Activated T-cell treated with anti-CD3 and anti-CD28 coated beads, Interleukin-2, amount 50 U/mL, for 48 hours (primary cell): ENCODE data around the gene TRABD2B.

Experiments used
- DNase-seq, 2 experiments: peaks; one replicate each; pipeline ENCODE4 v3.0.0-alpha.2; 2020

Gene TRABD2B

DNA sequence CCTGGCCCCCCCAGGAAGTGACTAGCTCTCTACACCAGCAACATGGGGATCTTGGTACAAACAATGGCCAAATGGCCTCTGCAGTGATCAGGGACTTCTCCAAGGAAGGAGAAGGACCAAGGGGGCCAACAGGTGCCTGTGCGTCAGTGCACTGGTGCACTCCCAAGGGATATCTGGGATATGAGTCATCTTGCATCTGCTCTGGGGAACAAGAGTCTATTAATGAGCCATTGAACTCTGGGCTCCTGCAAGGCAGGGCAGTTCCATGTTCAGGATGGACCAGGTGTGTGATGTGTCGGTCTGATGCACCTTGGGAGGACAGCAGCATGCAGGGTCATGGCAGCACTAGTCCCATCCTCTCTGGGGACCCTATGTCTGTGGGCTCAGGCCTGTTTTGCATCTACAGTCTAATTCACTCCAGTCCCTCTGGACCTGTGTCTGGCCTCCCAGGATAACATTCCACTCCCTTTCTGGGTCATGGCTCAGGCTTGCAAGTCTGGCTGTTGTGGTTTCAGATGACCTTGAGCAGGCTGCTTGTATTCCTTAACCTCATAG lies 125.3 kb downstream of the TRABD2B start:
- no peak for DNase-seq

DNA sequence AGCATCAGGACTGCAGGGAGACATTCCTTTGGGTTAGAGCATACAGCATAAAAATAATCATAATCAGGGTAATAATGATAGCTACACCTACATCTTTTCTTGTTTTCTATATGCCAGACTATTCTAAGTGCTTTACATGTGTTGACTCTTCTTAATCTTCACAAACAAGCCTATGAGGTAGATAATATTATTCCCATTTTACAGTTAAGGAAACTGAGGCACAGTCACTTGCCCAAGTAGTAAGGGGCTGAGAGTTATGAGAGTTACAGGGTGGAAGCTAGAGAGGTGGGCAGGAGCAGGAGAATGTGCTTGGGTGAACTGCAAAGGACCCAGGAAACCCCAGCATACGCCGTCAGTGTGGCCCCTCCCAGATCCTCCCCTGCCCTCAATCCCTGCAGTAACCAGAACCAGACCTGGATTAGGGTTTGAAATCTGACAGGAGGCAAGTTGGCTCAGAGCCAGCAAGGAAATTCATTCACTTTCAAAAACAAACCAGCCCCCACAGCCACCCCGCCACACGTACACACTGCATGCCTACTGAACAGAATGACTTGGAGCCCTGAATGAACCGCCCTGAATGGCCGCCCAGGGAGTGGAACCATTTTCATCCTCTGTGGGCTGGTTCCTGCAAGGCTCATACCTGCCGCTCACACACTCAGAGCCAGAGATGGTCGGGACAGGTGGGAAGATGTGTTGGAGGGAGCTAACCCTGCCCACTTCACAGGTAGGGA lies 126.1 kb downstream of the TRABD2B start:
- DNase-seq, result no peak

DNA sequence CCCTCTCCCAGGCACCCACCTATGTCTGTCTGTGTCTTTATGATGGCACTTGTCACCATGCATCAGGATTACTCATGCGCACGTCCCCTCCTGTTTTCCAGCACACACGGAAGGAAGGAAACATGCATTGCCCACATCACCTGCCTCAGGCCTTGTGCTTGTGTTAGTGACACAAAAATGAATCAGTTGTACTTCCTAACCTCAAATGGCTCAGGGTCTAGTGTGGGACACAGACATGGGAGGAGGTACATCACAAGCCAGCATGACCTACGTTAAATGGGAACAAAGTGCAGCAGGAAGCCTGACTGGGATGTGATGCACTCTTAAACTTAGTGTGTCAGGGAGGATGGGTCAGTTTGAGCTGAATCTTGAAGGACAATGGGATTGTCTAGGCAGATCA lies 126.7 kb downstream of the TRABD2B start:
- DNase-seq, result no peak

DNA sequence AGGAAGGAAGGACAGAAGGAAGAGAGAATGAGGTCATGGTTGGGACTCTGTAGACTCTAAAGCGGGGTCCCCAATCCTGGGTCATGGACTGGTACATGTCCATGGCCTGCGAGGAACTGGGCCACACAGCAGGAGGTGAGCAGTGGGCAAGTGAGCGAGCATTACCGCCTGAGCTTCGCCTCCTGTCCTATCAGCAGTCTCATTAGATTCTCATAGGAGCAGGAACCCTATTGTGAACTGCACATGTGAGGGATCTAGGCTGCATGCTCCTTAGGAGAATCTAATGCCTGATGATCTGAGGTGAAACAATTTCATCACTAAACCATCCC lies 128.9 kb downstream of the TRABD2B start:
- no peak for DNase-seq

DNA sequence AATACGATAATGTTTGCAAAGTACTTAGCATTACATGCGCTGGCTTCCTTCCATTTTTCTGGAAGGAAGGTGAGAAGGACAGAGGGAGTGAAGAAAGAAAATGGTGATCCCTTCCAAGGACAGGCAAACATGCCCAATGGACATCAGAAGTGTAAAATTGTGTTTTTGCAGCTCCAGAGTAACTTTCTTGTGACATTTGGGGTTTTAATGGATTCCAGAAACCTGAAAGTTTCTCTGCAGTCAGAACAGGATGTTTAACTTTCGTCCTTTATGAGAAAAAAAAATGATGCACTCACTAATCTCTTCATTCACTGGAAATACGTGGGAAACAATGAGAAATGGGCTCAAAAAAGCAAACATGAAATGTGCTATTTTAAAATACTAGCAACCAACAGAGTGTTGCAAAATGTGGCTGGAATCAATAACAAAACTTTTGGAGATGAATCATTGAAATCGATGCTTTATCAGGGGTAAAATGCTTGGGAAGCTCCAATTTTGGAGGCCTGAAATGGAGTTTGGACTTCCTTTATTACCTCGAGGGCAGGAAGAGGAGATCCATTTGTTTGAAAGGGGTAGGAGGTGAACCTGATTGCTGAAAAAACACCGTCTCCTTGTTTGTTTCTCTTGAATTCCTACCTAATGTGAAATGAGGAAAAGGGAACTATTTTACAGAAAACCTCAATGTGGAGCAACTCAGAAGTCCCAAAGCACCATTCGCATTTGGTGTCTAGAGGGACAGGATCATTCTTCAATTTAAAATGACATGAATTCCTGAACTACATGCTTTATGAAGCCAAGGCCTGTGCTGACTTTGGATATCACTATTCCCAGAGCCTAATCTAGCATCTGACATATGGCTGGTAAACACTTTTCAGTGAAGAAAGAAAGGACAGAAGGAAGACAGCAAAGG lies 129.5 kb downstream of the TRABD2B start:
- DNase-seq, result no peak

DNA sequence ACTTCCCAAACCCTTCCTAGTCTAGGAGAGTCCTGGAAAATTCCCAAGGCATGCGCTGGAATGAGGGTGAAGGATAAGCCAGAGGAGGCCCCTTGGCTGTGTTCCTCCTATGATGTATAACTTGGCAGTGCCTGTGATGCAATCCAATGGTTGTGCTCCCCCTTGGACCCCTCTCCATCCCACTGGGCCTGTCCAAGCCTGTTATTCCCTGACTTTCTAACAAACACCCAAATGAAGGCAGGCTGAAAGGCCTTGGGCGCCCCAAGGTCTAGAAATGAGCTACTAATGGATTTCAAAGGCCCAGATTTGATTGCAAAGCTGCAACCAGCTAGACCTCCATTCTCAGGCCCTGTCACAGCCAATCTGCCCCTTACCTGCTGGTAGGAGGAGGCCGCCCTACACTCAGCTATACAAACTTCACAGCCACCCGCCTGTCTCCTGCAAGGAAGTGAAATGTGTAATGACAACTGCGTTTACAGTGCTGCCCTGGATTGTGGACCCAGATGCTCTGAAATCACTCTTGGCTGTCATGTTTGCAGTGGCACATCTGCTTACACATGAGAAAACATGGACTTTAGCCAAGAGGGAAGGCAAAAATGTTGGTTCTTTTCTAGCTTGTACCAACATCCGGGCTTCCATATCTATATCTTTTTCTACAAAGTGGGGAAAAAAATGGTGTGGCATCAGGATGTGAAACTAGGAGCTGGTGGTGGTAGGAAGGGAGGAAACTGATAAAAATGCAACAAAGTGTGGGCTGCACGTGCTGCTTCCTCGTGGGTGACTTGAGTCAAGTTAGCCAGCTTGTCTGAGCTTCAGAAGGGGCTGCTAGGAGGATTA lies 130.4 kb downstream of the TRABD2B start:
- DNase-seq, result no peak

DNA sequence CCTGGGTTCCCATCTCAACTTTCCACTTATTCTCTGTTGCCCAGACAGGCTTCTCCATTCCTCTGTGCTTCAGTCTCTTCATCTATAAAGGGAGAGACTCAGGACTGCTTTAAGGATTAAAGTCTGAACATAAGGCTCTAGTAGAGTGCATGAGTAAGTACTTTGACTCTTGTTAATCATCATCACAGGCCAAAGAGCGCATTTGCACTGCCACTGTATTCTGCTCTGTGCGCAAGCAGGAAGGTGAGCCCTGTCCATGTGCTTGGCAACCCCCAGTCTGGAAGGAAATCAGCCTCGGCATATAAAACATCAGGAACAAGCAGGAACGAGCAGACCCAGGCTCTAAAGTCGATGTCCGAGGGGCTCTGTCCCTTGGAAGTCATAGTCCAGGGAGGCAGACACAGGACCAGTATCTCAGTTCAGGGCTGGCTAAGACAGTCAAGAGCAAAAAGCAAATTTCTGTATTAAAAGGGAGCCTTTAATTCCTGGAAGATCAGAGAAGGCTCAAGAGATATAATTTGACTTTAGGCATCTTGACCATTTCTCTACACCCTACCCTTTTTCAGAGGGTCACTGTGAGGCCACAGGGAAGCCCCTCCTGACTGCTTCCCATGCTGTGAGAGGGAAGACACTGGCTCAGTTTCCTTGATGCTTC lies 131.2 kb downstream of the TRABD2B start:
- DNase-seq, result no peak

DNA sequence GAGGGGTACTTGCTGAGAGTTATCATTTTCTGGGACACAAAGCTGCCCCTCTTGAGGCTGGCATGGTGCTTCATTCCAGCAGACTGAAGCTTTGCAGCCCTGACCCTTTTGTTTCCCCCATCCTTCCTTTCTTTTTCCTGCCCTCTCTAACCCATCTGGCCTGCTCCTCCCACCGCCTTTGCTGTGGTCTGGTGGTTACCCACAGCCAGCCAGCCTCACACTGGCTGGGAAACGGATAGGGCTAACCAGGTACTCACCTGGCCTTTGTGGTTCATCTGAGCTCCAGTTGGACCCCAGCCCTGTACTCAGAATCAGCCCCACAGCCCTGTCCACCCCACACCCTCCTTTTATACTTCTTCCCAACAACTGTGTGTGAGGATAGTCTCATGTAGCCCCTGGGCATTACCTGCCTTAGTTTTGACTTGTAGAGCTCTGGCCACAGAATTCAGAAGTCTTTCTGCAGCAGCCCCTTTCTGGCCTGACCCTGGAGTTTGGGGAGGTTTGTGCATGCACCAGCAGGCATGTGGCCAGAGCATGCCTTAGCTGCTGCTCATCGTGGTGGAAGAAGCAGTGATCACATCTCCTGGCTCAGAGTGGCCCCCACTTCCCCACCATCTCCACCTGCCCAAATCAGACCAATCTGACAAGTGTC lies 138.0 kb downstream of the TRABD2B start:
- DNase-seq, result no peak

DNA sequence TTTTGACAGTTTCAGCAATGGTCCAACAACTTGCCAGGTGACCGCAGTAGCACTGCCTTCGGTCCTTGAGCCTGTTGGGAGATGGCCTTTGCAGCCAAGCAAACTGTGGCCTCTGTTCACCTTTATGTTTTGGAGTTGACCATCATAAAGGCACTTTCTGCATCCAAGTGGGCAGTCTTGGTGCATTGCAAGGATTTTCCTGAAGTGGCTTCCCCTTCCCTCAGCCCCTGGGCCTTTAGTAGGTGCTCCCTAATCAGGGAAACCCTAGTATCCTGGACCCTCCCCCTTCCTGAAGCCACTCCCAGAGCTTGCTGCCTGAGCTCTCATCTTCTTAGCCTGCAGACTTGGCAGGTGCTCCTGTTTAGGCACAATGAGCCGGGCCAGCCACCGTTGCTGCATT lies 140.2 kb downstream of the TRABD2B start:
- DNase-seq, result no peak

DNA sequence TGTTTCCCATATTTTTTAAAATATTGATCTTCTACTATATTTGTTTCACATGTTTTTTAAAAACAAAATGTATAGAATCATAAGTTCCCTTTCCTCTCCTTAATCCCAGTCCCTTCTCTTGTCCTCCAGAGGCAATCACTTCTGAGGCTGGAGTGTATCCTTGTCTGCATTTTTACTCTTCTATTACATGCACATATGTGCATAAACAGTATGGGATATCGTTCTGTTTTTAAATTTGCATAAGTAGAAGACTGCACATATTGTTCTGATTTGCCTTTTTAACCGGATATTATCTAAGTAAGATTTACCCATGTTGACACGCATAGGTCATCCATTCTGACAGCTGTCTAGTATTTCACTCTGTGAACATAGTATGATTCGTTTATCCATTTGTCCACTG lies 142.0 kb downstream of the TRABD2B start:
- DNase-seq, result no peak

DNA sequence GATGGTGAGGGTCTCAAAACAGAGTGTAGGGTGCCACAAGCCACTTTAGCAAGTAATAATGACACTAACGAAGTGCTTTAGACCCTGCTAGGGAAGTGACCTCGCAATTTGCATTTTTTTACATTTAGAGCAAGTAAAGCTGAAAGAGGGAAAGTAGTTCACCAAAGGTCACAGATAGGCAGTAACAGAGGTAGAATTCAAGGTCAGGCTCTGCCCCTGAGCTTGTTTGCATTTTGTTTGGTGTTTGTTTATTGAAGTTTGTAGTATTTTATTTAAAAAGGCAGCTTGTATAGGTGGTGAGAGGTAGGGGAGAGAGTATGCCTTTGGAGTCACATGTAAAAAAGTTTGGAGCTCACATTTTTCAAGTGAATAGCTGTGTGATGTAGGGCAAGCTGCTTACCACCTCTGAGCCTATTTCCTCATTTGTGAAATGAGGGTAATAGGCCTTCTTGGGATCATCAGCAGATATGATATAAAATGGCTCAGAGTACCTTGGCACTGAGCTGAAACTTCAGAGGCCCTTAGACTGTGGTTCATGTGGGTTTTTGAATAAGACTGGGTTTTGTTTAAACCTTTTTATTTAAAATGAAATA lies 142.5 kb downstream of the TRABD2B start:
- DNase-seq, result no peak

DNA sequence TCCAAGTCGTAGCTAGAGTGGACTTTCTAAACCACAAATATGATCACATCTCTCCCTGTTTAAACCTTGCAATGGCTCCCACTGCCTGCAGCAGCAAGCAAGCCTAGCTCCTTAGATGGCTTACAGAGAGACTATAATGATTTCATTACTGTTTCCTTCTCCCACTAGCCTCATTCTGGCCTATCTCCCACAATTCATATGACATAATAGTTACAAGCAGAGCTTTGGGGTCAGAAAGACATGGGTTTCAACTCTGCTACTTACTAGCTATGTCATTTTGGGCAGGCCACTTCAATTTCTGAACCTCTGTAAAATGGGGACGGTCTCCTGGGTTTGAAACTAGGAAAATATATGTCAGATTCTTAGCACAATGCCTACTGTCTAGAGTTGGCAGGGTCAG lies 143.3 kb downstream of the TRABD2B start:
- no peak for DNase-seq

DNA sequence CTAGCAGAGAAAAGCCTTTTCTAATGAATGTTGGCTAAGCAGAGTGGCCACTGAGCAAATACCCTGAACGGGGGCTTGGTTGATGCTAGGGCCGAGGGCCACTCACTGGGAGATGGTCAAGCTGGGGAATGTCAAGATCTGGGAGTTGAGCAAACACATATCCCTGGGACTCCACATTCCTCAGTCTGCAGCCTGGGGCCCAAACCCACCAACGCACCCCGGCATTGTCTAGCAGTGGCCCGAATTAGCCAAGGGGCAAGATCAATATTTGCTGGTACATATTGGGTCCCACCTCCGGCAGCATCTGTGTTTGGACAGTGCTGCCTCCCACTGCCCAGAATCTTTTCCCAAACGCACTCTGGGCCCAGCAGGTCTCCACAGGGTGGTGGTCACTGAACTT lies 144.1 kb downstream of the TRABD2B start:
- DNase-seq, result no peak

DNA sequence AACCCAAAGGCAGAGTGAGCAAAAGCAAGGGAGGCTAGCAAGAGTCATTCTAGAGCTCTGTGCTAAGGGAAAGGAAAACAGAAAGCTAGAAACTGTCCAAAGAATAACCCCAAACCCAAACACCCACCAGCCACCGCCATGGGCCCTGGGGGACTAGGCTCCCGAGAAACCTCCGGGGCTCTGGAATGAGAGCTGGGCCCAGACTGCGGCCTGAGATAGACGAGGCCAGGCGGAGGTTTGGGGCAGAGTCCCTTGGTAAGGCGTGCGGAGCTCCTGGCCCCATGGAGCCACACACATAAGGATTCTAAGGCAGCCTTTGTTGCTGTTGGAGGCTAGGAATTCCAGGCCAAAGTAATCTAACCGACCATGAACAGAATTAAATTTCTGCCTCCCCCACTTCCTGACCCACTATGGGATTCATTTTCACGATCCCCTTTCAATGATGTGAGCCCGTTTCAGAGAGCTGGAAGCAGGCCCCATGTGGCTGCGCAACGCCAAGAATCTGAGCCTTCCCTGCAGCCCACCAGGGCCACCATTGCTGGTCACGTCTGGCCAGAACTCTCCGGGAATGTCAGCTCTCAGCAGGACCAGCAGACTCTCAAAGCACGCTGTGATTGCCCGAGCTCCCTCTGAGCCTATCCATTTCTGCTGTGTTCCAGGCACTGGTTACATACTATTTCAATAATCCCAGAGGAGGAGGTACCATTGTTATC lies 145.0 kb downstream of the TRABD2B start:
- DNase-seq, result no peak

DNA sequence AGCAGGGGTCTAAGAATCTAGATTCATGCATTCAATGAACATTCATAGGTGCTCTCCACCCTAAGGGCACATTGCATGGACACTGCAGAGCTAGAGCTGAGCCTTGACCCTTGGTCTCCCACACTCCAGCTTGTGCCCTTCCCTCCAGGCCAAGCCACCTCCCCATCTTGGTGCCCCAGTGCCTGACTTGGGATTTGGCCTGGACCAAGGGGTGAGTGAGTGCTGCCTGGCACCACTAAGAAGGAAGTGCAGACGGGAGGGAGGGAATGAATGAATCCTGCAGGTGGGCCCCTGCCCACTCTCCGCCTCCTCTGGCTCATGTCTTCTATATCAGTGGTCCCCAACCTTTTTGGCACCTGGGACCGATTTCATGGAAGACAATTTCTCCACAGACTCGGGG lies 146.7 kb downstream of the TRABD2B start:
- no peak for DNase-seq

DNA sequence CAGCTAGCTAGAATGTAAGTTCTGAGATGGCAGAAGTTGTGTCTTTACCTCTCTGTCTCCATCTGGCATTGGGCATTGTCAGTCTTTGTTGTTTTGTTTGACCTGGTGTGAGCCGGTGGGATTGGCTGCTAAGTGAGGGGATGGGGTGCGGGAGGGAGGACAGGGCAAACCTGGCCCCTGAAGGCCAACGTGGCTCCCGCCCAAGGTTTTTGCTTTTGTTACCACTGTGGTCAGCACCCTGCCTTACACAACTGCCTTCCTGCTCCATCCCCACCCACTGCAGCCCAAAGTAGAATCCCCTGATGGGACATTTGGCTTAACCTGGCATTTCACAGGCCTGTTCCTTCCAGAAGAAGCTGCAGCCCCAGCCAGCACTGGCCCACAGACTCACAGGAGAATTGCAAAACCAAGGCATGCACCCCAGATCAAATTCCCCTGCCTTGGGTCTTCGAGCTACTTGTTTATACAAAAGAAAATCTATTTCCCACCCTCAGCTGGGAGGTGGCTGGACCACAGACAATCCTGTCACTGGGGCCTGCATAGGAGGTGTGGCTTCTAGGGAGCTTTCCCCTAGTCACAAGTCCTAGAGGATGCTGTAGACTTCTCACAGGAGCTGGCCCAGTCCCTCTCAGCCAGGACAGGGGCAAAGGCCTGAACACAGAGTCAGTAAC lies 147.5 kb downstream of the TRABD2B start:
- DNase-seq, result no peak

DNA sequence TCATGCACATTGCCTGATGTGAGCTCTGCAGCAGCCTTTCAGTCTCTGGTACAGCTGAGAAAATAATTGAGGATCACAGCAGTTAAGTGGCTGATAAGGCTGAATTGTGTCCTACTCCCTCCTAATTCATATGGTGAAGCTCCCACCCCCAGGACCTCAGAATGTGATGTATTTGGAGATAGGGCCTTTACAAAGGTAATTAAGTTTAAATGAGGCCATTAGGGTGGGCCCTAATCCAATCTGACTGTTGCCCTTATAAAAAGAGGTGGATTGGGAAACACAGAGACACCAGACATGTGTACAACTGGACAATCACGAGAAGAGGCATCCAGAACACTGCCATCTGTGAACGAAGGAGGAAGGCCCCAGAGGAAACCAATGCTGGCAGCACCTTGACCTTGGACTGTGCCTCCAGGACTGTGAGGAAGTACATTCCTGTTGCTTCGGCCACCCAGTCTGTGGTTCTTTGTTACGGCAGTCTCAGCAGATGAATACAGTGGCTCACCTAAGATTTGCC lies 148.1 kb downstream of the TRABD2B start:
- DNase-seq, result no peak

DNA sequence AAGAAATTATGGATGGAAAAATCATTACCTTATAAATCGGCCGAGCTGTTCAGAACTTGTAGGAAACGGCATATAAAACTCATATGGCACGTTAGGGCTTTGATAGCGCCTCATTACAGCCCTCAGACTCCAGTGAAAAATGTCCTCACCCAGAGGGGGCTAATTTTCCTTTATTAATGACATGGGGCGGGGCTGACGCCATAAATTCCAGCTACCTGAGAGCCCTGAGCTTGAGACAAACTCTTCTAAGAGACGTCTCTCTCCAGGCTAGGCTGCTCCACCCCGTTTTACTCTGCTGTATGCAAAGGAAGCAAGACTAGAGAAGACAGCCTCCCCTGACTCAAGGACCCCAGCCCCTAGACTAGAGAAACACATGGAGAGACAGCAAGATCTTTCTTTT lies 149.4 kb downstream of the TRABD2B start:
- no peak for DNase-seq

DNA sequence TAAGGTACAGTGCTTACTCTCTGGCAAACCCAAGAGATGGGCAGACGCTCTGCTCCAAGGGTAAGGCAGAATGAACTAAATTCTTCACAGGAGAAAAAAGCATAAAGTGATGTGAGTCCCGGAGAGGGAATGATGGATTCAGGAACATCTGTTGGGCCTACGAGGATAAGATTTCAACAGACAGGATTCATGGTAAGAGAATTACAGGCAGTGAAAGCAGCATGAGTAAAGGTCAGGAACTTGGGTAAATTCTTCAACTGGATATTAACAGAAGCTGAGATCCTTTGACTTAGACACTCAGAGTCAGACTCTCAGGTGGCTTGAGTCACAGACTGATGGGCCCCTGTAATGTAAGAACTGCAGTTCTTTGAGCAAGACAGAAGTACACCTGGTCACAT lies 152.6 kb downstream of the TRABD2B start:
- DNase-seq, result no peak
